ENCODE data around the gene RNF208. TPM values are rescaled to one million over a fixed set of nuclear protein-coding genes. Genes with fewer than 3 reads are reported as not detected.

RNF208 gene
- total and polyA plus RNA-seq, 3 donors from 2014 or later = 3.0 to 7.7 (median 4.1) TPM

DNA sequence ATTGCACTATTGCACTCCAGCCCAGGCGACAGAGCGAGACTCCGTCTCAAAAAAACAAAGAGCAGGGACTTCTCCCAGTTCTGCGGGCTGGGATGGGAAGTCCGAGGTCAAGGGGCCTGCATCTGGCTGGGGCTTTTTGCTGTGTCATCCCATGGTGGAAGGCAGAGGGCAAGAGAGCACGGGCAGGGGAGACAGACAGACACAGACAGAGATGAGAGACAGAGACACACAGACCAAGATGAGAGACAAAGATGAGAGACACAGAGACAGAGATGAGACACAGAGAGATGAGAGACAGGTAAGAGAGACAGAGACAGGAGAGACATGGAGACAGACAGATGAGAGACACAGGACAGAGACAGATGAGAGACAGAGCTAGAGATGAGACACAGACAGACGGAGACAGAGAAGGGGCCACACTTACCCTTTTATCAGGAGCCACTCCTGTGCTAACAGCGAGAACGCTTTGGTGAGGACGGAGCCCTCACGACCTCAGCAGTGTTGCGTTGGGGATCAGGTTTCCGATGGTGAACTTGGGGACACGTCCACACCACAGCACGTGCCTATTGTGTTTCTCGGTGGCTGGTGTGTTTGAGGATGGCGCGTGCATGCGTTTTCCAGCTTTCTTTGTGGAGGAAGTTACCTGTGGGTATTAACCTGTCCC is 46.6 kb upstream of the RNF208 start:
- 69 to 73% methylated on average over 19 of the region's 19 CpGs for WGBS, 2 donors
- TF ChIP-seq POLR2A (IDR thresholded peaks at IDR 0.05) = no peak
- TF ChIP-seq, protein P1, sequence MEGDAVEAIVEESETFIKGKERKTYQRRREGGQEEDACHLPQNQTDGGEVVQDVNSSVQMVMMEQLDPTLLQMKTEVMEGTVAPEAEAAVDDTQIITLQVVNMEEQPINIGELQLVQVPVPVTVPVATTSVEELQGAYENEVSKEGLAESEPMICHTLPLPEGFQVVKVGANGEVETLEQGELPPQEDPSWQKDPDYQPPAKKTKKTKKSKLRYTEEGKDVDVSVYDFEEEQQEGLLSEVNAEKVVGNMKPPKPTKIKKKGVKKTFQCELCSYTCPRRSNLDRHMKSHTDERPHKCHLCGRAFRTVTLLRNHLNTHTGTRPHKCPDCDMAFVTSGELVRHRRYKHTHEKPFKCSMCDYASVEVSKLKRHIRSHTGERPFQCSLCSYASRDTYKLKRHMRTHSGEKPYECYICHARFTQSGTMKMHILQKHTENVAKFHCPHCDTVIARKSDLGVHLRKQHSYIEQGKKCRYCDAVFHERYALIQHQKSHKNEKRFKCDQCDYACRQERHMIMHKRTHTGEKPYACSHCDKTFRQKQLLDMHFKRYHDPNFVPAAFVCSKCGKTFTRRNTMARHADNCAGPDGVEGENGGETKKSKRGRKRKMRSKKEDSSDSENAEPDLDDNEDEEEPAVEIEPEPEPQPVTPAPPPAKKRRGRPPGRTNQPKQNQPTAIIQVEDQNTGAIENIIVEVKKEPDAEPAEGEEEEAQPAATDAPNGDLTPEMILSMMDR (IDR thresholded peaks at IDR 0.05) = no peak
- no peak for DNase-seq
- Histone ChIP-seq H3K36me3 (ENCODE audit: low read depth, missing control alignments) (no peaks in the 10 kb centered on the region), H3K4me1 (peaks cover 10% of the 10 kb centered on the region), H3K9me3 (no peaks in the 10 kb centered on the region), H3K27me3 (no peaks in the 10 kb centered on the region), H3K4me3 (no peak overlapping the region), H3K27ac (no peak overlapping the region)
- intact Hi-C loops (cut with DNase I; ENCODE audit: low total_unique reads) = no loop called here

DNA sequence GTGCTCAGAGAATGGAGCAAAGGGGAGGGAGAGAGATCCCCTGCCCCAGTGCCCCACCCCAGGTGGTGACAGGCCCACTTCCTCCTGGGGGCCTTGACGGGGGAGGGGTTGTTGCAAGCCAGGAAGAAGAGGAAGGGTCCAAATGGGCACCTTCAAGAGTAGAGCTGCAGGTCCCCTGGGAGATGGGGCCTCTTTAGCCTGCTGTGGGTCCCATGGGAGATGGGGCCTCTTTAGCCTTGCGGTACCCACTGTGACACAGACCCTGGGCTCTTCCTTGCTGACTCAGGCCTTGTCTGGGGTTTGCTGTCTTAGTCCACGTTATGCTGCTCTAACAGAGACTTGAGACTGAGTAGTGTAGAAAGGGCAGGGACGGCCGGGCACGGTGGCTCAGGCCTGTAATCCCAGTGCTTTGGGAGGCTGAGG is 45.9 kb upstream of the RNF208 start:
- no peaks in the 10 kb centered on the region for H3K9me3 ChIP-seq
- WGBS, 2 donors = 89 to 95% methylated on average over 5 to 6 of the region's 6 CpGs
- H3K4me3 ChIP-seq = no peak overlapping the region
- H3K36me3 ChIP-seq (ENCODE audit: low read depth, missing control alignments) = no peaks in the 10 kb centered on the region
- H3K27ac ChIP-seq = no peak overlapping the region
- H3K27me3 ChIP-seq = no peaks in the 10 kb centered on the region
- intact Hi-C loops (cut with DNase I; ENCODE audit: low total_unique reads) = no loop called here
- H3K4me1 ChIP-seq = peaks cover 10% of the 10 kb centered on the region
- TF ChIP-seq, protein P1 (IDR thresholded peaks at IDR 0.05) = no peak
- no peak for TF ChIP-seq POLR2A (IDR thresholded peaks at IDR 0.05)
- no peak for DNase-seq

GRCh38 chr9:137266585-137267453 is 44.8 kb upstream of the RNF208 start:
- H3K27ac ChIP-seq = no peak overlapping the region
- intact Hi-C loops (cut with DNase I; ENCODE audit: low total_unique reads) = no loop called here
- 89 to 92% methylated on average over 25 to 34 of the region's 34 CpGs for WGBS, 2 donors
- no peak for DNase-seq
- no peak for TF ChIP-seq POLR2A (IDR thresholded peaks at IDR 0.05)
- TF ChIP-seq, protein P1 (IDR thresholded peaks at IDR 0.05) = no peak
- H3K36me3 ChIP-seq (ENCODE audit: low read depth, missing control alignments) = no peaks in the 10 kb centered on the region
- H3K4me3 ChIP-seq = no peak overlapping the region
- H3K9me3 ChIP-seq = no peaks in the 10 kb centered on the region
- H3K27me3 ChIP-seq = no peaks in the 10 kb centered on the region
- peaks cover 10% of the 10 kb centered on the region for H3K4me1 ChIP-seq

GRCh38 chr9:137266162-137266527 is 44.1 kb upstream of the RNF208 start:
- H3K9me3 ChIP-seq = no peaks in the 10 kb centered on the region
- no peaks in the 10 kb centered on the region for H3K27me3 ChIP-seq
- WGBS, 2 donors = 87 to 90% methylated on average over 7 to 15 of the region's 15 CpGs
- H3K4me3 ChIP-seq = no peak overlapping the region
- no peak overlapping the region for H3K27ac ChIP-seq
- TF ChIP-seq, protein P1 (IDR thresholded peaks at IDR 0.05) = no peak
- TF ChIP-seq POLR2A (IDR thresholded peaks at IDR 0.05) = no peak
- H3K36me3 ChIP-seq (ENCODE audit: low read depth, missing control alignments) = no peaks in the 10 kb centered on the region
- intact Hi-C loops (cut with DNase I; ENCODE audit: low total_unique reads) = no loop called here
- no peak for DNase-seq
- H3K4me1 ChIP-seq = peaks cover 10% of the 10 kb centered on the region

All from testis (tissue), 3 donors.